Esophagus muscularis mucosa (tissue), 4 donors: ENCODE data around the gene KSR1. TPM values are rescaled to one million over a fixed set of nuclear protein-coding genes. Genes with fewer than 3 reads are reported as not detected.

Source experiments
- DNase-seq: peaks from one replicate; pipeline ENCODE4 v3.0.0-alpha.2; 2017; ENCODE audit errors: extremely low spot score
- H3K27ac ChIP-seq, 4 donors: fragments of 200-600 bp; sonication (generic); replicated peaks in 1 of 4; 1 replicate in 3 of 4; 2 replicates in 1 of 4; pipeline ENCODE4 v1.5.1; 2016 to 2019; ENCODE audit warnings: mild to moderate bottlenecking in 1 of 4
- H3K27me3 ChIP-seq, 4 donors: fragments of 200-600 bp; sonication (generic); one replicate each; pipeline versions ENCODE4 v1.5.1 to v1.6.0; 2016 to 2019
- H3K36me3 ChIP-seq, 4 donors: fragments of 200-600 bp; sonication (generic); one replicate each; pipeline ENCODE4 v1.5.1; 2016 to 2019
- H3K4me1 ChIP-seq, 4 donors: fragments of 200-600 bp; sonication (generic); one replicate each; pipeline ENCODE4 v1.5.1; 2016 to 2019
- H3K4me3 ChIP-seq, 4 donors: fragments of 200-600 bp; sonication (generic); 1 replicate in 2 of 4; 2 replicates in 2 of 4; pipeline ENCODE4 v1.5.1; 2016 to 2019; ENCODE audit warnings: mild to moderate bottlenecking in 4 of 4, moderate library complexity in 1 of 4
- H3K9me3 ChIP-seq, 4 donors: fragments of 200-600 bp; sonication (generic); 1 replicate in 3 of 4; 2 replicates in 1 of 4; pipeline ENCODE4 v1.5.1; 2016 to 2019
- EP300 ChIP-seq: sonication (generic); formaldehyde crosslinking; IDR thresholded peaks from one replicate; pipeline ENCODE4 v1.6.1; 2017; ENCODE audit warnings: antibody characterized with exemption
- POLR2A ChIP-seq: fragments of 450-650 bp; IDR thresholded peaks from one replicate; pipeline ENCODE4 v1.6.1; 2017; ENCODE audit warnings: antibody characterized with exemption, moderate library complexity, mild to moderate bottlenecking, low read depth
- POLR2AphosphoS5 ChIP-seq, 2 donors: sonication (generic); formaldehyde crosslinking; IDR thresholded peaks; one replicate each; pipeline ENCODE4 v1.6.1; 2017; ENCODE audit warnings: antibody characterized with exemption in 2 of 2
- WGBS: methylation state at CpG from one replicate; pipeline ENCODE4 v1.1.5; 2018; 5-methylcytosine and 5-hydroxymethylcytosine counted together
- intact Hi-C: fragments of 100-400 bp; cut with DNase I; formaldehyde crosslinking; loops from one replicate; pipeline ENCODE4 v1.15.1; 2023
- total RNA-seq, 4 donors: library from RNA; depleted of rRNA; stranded (reverse); fragments of >200 nt; gene quantifications; one replicate each; pipeline versions ENCODE4 v1.1.0 to v1.2.1, GENCODE V29; 2016
- TF ChIP-seq, protein P1 (sequence below), 3 experiments: fragments of 200-600 bp in 2 of 3; fragments of 450-650 bp in 1 of 3; sonication (generic) in 2 of 3; IDR thresholded peaks; one replicate each; pipeline ENCODE4 v1.5.1; 2017 to 2019; ENCODE audit warnings: antibody characterized with exemption in 3 of 3, mild to moderate bottlenecking in 2 of 3, moderate library complexity in 1 of 3

Gene KSR1
- total RNA-seq, 4 donors from 2014 or later: 13.3 to 18.9 (median 13.7) TPM

DNA sequence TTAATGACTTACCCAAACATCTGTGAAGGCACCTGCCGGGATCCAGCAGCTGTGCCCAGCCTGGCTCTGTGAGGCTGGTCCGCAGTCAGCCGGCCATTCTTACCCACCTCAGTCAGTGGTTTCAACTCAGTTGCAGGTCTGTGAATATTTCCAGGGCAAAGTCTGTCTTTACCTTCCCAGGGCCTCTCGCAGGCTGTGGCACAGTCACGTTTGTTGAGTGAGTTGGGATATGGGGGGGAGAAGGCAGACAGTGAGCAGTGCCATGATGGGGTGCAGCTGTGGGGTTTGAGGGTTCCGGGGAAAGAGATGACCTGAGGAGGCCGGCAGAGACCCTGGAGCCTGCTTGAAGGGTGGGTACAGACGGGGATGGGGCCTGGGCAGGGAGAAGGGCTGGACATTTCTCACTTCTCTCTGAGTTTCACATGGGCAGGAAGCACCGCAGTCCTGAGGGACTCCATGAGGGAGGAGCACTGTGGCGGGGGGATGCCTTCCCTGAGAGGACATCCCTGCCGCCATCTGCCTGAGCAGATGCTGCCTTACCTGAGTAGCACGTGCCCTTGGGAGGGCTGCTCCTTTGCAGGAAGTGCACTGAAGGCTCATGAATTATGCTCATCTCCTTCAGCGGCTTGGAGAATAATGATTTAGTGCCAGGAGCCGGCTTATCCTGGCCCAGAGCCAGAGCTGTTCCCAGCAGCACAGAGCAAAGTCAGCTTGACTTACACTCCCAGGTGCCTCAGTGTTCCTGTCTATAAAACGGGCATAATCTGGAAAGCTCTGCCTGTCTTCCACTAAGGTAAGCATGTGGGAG, 48.1 kb downstream of the KSR1 start:
- H3K27me3 ChIP-seq: no peaks in the 10 kb centered on the region
- no peak for DNase-seq
- H3K4me3 ChIP-seq: no peak overlapping the region
- intact Hi-C loops: no loop called here
- no peak for TF ChIP-seq POLR2AphosphoS5 (IDR thresholded peaks at IDR 0.05)
- TF ChIP-seq, protein P1, sequence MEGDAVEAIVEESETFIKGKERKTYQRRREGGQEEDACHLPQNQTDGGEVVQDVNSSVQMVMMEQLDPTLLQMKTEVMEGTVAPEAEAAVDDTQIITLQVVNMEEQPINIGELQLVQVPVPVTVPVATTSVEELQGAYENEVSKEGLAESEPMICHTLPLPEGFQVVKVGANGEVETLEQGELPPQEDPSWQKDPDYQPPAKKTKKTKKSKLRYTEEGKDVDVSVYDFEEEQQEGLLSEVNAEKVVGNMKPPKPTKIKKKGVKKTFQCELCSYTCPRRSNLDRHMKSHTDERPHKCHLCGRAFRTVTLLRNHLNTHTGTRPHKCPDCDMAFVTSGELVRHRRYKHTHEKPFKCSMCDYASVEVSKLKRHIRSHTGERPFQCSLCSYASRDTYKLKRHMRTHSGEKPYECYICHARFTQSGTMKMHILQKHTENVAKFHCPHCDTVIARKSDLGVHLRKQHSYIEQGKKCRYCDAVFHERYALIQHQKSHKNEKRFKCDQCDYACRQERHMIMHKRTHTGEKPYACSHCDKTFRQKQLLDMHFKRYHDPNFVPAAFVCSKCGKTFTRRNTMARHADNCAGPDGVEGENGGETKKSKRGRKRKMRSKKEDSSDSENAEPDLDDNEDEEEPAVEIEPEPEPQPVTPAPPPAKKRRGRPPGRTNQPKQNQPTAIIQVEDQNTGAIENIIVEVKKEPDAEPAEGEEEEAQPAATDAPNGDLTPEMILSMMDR (IDR thresholded peaks at IDR 0.05): no peak
- TF ChIP-seq POLR2A: no peak
- TF ChIP-seq EP300: no peak
- peaks cover 5 to 47% (median 29%) of the 10 kb centered on the region in 4 donors for H3K4me1 ChIP-seq
- WGBS: 75% methylated on average over 15 of the region's 15 CpGs
- H3K9me3 ChIP-seq: no peaks in the 10 kb centered on the region
- no peak overlapping the region for H3K27ac ChIP-seq
- H3K36me3 ChIP-seq: no peaks in the 10 kb centered on the region

DNA sequence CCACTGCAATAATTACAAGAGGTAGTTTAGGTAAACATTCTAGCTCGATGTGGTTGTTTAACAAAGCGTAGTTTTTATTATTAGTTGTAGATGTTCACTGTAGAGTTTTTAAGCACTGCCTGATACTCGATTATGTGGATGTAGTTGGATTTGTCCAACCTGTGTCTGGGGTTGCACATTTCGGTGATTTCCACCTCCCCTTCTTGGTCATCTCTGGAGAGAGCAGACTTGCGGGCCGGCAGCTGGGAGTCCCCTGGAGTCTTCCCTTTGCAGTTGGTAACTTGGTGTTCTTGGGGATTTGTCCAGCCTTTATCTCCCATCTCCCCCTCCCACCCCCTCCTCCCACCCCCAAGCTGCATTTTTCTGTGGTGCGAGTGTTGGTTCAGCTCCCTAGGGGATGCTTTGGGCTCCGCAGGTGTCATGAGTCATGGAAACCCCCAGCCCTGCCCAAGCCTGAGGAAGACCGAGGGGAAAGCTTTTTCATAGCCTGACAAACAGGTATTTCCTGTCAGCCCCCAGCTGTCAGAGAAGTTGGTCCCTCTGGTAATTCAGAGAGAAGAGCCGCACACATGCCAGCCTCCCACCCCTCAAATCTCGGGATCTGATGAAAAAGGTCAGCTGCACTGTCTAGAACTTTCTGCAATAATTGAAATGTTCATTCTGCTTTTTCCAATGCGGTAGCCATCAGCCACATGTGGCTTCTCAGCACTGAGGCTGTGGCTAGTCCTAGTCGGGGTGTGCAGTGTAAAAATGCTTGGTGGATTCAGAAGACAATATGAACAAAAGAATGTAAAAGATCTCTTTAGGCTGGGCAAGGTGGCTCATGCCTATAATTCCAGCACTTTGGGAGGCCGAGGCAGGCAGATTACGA, 50.3 kb downstream of the KSR1 start:
- intact Hi-C loops: no loop called here
- Histone ChIP-seq H3K27me3 (no peaks in the 10 kb centered on the region), H3K4me3 (no peak overlapping the region), H3K4me1 (peaks cover 8 to 58% (median 42%) of the 10 kb centered on the region in 4 donors), H3K36me3 (no peaks in the 10 kb centered on the region), H3K9me3 (no peaks in the 10 kb centered on the region), H3K27ac (no peak overlapping the region)
- DNase-seq: no peak
- TF ChIP-seq EP300: no peak
- TF ChIP-seq POLR2AphosphoS5 (IDR thresholded peaks at IDR 0.05): no peak
- TF ChIP-seq, protein P1 (IDR thresholded peaks at IDR 0.05): no peak
- no peak for TF ChIP-seq POLR2A
- 89% methylated on average over 13 of the region's 15 CpGs for whole genome bisulfite sequencing

DNA sequence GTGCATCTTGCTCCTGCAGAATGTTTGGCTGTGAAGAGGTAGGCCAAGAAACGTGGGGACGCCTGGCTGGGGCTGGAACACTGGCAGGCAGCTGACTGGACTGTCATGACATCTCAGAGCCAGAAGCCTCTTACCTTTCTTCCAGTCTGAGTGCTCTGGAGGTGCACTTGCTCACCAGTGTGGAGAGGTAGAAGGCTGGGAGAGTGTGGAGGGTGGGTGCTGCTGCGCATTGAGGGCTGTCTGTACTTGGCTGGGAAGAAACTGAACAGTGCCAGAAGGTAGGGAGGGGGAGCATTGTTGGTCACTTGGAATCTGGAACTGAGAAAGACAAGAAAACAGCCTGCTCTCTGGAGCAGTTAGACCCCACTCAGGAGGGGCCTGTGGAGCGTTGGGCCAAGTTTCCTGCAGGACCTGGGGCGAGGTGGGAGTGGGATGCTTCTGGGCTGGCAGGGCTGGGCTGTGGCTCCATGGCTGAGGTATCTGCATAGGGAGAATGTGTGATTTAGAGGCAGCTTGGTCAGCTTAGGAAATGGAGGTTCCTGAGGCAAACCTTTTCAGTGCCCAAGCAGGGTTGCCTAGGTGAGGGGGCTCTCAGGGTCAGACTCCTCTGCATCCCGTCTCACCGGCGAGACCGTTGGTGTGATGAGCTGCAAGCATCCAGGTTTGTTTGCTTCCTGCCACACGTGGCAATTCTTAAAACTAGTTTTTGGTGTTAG, 55.1 kb downstream of the KSR1 start:
- intact Hi-C loops: no loop called here
- H3K27ac ChIP-seq: no peak overlapping the region

DNA sequence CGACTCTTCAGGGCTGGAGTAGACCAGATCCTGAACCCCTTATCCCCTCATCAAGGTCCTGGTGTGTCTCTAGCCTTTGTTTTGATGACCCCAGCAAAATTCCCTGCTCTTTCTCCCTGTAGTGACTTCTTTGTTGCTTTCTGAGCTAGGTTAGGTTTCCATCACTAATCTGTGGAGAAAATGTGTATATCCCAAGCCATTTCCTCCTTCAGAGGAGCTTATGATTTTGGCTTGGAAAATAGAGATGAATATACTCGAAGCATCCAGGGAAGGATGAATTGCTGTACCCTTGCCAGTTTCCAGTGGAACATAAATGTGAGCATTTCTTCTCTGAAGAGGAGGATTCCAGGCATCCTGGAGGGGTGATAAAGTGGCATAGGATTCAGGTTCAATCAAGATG, 55.8 kb downstream of the KSR1 start:
- TF ChIP-seq POLR2A (no peak), POLR2AphosphoS5 (IDR thresholded peaks at IDR 0.05) (no peak), EP300 (no peak)
- TF ChIP-seq, protein P1 (IDR thresholded peaks at IDR 0.05): no peak
- Histone ChIP-seq H3K4me3 (no peak overlapping the region), H3K27ac (no peak overlapping the region), H3K27me3 (no peaks in the 10 kb centered on the region), H3K4me1 (peaks cover 4 to 37% (median 31%) of the 10 kb centered on the region in 4 donors), H3K9me3 (no peaks in the 10 kb centered on the region), H3K36me3 (no peaks in the 10 kb centered on the region)
- WGBS: 54% methylated on average over 2 of the region's 2 CpGs
- no peak for DNase-seq
- intact Hi-C loops: no loop called here

More for the DNA sequence above, 55.1 kb downstream of the KSR1 start:
- no peak overlapping the region for H3K4me3 ChIP-seq
- WGBS: 73% methylated on average over 9 of the region's 10 CpGs
- DNase-seq: no peak
- no peaks in the 10 kb centered on the region for H3K36me3 ChIP-seq
- H3K9me3 ChIP-seq: no peaks in the 10 kb centered on the region
- no peaks in the 10 kb centered on the region for H3K27me3 ChIP-seq
- no peak for TF ChIP-seq POLR2A
- TF ChIP-seq, protein P1 (IDR thresholded peaks at IDR 0.05): no peak
- H3K4me1 ChIP-seq: peaks cover 4 to 37% (median 31%) of the 10 kb centered on the region in 4 donors
